ENCODE data around the gene DNPH1.

The DNPH1 gene

DNA sequence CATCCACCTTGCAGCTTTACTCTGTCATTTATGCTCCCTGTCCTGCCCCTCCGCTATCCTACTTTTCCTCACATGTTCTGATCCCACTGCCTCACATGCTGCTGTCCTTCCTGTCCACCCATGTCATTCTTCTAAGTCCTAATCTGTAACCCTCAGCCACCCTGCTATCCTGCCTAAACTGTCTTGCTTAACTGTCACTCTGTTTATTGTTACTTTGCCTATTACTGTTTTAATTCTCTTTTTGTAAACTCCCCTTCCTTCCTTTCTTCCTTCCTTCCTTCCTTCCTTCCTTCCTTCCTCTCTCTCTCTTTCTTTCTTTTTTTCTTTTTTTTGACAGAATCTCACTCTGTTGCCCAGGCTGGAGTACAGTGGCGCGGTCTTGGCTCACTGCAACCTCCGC, 45.8 kb downstream of the DNPH1 start:
- no peak for DNase-seq

DNA sequence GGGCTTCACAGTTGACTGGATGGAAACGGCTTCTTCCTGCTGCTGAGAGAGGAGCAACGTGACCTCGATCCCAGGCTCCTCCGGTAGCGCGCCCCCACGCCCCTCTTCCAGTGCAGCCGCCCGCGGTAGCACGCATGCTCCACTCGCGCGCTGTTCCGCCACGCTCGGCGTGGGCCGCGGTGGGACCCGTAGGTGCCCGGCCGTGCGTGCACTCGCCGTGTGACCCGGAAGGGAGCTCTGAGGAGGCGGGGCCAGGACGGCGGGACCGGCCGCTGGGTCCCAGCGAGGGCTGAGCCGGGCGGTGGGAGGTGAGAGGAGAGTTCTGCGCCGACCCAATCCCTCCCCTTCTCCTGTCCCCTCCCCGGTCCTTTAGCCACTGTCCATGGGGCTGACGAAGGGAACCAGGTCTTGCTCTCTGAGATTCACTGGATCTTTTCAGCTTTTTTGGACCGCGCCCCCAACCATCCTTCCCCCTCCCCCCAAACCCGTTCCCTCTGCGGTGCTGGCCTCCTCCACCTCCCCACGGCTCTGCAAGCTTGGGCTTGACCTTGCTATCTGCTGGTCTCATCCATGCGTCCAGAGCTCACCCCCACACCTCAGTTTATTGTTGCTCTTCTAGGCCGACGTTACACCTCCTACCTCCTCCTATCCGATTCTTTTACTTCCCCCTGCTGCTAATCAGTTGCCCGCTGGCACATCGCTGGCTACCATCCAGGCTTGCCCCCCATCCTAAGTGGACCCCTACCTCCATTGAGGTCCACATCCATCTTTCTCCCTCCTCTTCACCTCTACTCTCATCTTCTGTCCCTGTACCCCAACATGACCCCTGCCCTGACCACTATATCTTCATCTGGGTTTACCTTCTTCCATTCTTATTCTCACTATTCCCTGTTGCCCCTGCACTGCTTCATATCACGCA, 47.1 kb downstream of the DNPH1 start, which contains the start of gene CUL9:
CUL9 (plus strand) TSS at position 255 of the 919 bp plus-strand sequence. CDS start 2,115 bp downstream, outside the sequence.
- peak; percentile 75 for DNase-seq

DNA sequence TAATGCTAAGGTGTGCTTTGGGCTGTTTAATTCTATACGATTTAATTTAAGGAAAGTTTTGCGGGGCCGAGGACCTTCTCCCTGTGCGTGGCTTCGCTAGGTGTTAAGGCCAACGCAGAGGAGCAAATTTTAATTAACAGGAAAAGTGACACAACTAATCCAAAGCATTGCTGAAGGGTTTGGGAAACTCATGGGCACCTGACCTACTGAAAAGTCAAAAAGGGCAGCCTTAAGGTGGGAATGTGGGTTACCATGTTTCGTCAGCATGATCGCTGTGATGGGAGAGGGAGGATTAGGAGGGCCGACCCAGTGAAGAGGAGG, 47.7 kb downstream of the DNPH1 start:
- no peak for DNase-seq

- DNase-seq, result peak; percentile 30
These were observed 48.3 kb downstream of the DNPH1 start for GRCh38 chr6:43180985-43181384.

DNA sequence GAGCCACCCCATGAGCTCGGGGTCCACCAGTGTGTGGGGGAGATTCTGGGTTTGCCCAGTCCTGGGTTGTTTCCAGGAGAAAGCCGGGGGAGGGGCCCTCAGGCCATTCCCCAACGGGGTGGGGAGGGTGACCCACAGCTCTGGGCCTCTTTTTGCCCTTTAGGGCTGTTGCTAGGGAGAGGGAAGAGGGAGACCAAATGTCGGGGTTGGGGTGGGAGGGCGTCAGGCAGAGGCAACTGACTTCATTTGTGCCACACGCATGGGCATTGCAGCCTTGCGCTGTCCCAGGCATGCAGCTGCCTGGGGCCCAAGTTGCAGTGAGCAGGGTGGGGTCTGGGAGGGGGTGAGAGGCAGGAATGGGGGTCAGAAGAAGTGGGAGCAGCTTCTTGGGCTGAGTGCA, 49.2 kb downstream of the DNPH1 start:
- DNase-seq, result no peak

- no peak for DNase-seq
These were observed 50.1 kb downstream of the DNPH1 start for GRCh38 chr6:43178951-43179830.

DNA sequence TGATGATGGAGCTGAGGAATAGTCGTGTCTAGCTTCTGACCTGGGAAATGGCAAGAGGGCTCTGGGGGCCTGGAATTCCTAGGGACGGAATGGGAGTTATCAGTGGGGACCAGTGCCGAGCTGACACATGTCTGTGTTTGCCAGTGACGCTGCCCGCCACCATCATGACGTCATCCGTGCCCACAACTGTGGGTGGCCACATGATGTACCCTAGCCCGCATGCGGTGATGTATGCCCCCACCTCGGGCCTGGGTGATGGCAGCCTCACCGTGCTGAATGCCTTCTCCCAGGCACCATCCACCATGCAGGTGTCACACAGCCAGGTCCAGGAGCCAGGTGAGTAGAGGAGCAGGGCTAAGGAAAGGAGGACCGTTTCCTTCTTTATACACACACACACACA, 51.1 kb downstream of the DNPH1 start:
- DNase-seq, result no peak

- no peak for DNase-seq
These were observed 52.9 kb downstream of the DNPH1 start for GRCh38 chr6:43176423-43176786.

DNA sequence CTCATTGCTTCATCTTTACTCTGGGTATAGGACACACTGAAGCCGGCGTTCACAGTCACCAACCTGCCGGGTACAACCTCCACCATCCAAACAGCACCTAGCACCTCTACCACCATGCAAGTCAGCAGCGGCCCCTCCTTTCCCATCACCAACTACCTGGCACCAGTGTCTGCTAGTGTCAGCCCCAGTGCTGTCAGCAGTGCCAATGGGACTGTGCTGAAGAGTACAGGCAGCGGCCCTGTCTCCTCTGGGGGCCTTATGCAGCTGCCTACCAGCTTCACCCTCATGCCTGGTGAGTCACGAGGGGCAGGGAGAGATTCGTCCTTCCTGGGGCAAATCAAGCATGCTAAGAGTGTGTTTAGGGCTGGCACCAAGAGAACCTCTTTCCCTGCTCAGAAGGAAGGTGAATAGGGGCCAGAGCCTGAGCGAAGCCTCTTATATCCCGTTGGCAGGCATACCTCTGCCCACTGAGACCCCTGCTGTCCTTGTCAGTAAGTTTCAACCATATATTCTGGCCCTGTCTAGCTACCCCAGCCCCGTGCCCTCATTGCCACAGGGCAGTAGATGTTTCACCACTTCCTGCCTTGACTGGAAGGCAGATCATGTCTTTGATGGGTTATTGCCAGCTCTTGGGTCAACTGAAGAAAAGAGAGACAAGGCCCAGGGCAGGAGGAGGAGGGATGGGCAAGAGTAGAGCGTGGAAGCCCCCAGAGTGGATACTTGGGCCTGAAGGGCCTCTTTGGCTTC, 53.4 kb downstream of the DNPH1 start:
- DNase-seq, result no peak
